ES-I3 (cell line): ENCODE data around the gene OLFM1.

ENCODE experiments used
- H3K36me3 ChIP-seq: 2 replicates; pipeline ENCODE4 v1.6.1; 2013; ENCODE audit warnings: mild to moderate bottlenecking, low read length, control low read depth, moderate library complexity; ENCODE audit not compliant: insufficient read depth
- H3K4me1 ChIP-seq: 2 replicates; pipeline ENCODE4 v1.6.1; 2013; ENCODE audit warnings: mild to moderate bottlenecking, control low read depth, low read length; ENCODE audit not compliant: insufficient read depth
- H3K9ac ChIP-seq: 2 replicates; pipeline ENCODE4 v1.6.1; 2013; ENCODE audit warnings: low read depth, mild to moderate bottlenecking, low read length, moderate library complexity
- H3K9me3 ChIP-seq: 2 replicates; pipeline ENCODE4 v1.6.1; 2013; ENCODE audit warnings: mild to moderate bottlenecking, low read length, moderate library complexity; ENCODE audit not compliant: control insufficient read depth, insufficient read depth

Gene OLFM1

DNA sequence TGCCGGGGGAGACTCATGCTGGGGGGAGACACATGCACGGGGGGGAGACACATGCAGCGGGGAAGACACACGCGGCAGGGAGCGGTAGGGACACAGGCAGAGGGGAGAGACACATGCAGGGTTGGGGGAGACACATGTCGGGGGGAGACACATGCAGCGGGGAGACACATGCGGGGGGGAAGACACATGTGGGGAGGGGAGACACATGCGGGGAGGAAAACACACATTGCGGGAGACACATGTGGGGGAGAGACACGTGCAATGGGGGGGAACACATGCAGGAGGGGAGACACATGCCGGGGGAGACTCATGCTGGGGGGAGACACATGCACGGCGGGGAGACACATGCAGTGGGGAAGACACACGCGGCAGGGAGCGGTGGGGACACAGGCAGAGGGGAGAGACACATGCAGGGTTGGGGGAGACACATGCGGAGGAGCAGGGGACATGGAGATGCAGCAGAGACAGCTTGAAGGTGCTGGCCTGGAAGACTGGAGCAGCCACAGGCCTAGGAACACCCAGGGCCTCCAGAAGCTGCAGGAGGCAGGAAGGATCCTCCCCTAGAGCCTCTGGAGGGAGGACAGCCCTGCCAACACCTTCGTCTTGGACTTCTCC is 20.3 kb upstream of the OLFM1 start:
- Histone ChIP-seq H3K4me1 (no peaks in the 10 kb centered on the region), H3K9ac (no peak overlapping the region)

DNA sequence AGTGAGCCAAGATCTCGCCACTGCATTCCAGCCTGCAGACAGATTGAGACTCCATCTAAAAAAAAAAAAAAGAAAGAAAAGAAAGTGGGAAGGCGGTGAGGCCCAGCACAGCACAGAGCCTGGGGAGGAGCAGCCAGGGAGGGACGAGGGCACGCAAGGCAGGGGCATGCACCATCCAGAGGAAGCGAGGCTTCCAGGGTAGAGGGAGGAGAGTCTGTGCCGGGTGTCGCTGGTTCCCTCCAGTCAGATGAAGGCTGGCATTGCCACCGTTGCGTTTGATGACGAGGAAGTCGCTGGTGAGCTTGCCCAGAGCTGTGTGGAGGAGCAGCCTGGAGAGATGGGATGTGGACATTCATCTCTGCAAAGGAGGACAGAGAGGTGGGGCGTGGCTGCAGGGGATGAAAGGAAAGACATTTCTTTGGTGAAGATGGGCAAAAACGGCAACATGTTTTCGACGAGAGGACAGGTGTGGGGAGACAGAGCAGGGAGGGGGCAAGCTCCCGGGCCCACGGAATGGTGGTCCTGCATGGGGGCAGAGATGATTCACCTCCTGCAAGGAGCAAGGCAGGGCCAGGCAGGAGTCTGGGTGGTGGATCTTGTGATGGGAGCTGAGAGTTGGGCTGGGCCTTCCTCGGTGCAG is 18.6 kb upstream of the OLFM1 start:
- Histone ChIP-seq H3K36me3 (no peaks in the 10 kb centered on the region), H3K9ac (no peak overlapping the region), H3K4me1 (no peaks in the 10 kb centered on the region), H3K9me3 (no peaks in the 10 kb centered on the region)

More for the DNA sequence above, 20.3 kb upstream of the OLFM1 start:
- Histone ChIP-seq H3K36me3 (no peaks in the 10 kb centered on the region), H3K9me3 (no peaks in the 10 kb centered on the region; the same call in 1 of the 2 replicates)

DNA sequence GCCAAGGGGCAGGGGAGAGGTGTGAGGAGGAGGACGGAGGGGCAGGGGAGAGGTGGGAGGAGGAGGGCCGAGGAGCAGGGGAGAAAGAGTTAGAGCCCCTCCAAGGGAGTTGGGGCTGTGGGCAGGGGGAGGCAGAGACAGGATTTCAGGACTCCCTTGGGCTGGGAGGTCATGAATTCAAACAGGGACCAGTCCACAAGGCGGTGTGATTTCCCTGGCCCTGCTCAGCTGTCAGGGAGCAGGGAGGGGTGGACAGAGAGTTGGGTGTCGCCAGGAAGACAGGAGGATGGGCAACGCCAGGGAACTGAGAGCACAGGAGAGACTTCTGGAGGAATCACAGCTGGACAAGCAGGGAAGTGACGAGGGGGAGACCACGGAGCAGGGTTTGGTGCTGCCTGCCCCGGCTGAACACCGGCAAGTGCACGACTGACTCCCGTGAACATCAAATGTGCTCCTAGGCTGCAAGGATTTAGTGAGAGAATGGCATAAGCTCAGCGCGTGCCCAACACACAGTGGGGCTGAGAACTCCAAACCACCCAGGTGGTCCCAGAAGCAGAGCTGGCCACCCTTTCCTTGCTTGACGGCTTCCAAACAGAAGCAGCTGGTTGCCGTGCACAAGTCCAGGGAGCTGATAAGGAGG is 17.8 kb upstream of the OLFM1 start:
- Histone ChIP-seq H3K9me3 (no peaks in the 10 kb centered on the region), H3K4me1 (no peaks in the 10 kb centered on the region), H3K9ac (no peak overlapping the region), H3K36me3 (no peaks in the 10 kb centered on the region)

DNA sequence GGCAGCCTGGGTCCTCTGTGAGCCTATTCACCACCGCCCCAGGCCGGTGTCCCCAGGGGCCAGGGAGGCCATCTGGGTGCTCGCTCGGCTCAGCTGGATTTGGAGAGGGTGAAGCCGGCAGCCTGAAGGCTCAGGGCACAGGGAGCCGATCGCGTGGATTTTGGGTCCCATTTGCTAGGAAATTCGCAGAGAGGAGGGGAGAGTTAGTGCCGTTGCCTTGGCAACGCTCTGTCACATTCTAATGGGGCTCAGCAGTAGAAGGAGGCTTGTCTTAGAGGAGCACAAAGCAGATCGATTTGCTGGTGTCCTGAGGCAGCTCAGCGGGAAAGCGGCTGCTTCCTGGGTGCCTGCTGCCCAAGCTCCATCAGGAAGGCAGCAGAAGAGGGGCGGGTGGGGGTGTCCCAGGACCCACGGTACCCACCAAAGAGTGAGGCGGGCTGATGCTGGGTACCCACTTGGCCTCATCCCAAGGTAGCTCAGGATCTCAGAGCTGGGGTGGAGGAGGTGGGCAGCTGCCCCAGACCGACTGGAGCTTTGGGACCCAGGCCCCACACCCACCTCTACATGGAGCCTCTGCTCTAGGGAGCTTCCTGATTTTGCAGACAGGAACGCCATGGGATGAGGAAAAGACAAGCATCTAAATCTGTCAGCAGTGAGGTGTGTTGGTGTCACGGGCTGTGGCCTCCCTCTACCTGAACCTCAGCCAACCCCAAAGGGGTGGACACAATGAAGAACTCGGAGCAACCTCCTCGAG is 17.1 kb upstream of the OLFM1 start:
- Histone ChIP-seq H3K4me1 (no peaks in the 10 kb centered on the region), H3K9me3 (no peaks in the 10 kb centered on the region), H3K36me3 (no peaks in the 10 kb centered on the region), H3K9ac (no peak overlapping the region)

DNA sequence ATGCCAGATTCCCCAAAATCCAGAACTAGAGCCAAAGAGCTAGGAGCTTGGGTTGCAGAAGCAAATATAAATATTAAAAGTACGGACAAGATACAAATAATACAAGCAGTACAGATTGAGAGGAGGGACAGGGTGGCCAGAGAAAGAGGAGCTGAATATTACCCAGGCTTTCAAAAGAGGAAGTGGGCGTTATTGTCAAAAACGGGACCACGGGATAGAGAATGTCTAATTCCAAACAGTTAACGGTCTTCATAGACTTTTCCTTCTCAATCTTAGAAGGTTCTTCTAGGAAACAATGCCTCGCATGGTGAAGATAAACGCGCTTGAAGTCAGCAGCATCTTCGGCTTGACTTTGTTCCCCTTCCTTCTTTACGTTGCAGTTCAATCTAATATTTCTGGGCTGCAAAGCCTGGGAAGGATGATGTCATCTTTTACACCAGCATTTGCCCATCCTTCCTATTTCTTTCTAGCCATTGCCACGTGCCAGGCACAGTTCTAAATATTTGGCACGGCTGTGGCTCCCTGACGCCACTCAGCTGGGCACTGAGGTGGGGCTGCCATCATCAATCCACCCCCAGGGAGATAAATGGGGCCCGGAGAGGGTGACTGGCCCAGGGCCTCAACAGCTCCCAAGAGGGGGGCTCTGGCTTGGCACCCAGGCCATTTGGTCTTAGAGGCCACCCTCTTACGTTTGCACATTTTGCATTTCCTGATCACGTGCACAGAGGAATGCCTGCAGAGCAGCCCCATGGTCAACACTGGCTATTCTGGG is 16.3 kb upstream of the OLFM1 start:
- no peaks in the 10 kb centered on the region for H3K9me3 ChIP-seq
- no peak overlapping the region for H3K9ac ChIP-seq
- H3K4me1 ChIP-seq, result no peaks in the 10 kb centered on the region
- no peaks in the 10 kb centered on the region for H3K36me3 ChIP-seq

DNA sequence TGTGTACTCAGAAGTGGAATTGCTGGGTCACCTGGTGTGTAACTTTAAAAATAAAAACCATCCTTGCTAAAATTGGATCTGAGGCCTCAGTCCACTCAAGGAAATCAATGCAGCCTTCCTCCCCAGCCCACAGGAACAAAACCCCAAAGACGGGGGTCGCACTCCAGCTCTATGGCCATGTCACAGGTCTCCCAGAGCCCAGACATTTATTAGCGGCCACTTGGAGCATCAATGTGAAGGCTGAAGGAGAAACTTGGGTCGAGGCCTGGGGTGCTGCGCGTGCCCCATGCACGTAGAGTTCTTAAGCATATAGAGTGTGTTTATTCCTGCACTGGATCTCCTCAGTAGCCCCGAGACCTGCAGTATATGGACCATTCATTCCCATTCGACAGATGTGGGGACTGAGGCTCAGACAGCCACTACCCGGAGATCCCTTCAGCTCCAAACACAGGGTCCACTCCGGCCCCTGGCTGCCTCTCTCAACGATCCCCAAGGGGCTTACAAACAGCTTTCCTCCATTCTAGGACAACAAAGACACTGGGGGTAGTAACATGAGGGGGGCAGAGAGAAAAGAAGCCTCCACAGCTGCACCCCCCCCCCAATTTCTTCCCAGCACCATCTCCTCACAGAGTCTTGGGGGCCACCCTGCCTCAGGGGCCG is 14.3 kb upstream of the OLFM1 start:
- Histone ChIP-seq H3K4me1 (no peaks in the 10 kb centered on the region), H3K9me3 (no peaks in the 10 kb centered on the region), H3K9ac (no peak overlapping the region), H3K36me3 (no peaks in the 10 kb centered on the region)

DNA sequence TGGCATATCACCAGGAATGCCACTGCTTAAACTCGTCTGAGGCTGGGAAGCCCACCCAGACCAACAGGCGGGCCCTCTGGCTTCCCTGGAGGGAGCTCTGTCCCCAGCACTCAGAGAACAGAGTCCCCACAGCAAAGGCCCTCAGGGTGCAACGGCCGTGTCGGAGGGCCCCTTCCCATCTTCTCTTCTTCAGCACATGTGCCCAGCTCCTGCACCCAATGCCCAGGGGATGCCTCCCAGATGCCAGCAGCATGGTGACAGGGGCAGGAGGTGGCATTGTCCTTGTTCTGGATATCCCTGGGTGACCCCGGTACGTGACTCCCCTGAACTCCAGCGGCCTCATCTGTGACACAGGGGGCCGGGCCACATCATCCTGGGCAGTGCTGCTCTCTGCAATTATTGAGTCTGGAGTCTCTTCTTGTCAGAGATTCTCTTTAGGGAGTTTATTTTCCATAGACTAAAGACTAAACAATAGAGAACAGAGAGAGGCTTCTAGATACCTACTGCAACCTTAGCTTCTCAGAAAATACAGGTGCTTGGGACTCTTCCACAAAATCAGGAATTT is 13.6 kb upstream of the OLFM1 start:
- Histone ChIP-seq H3K4me1 (no peaks in the 10 kb centered on the region), H3K36me3 (no peaks in the 10 kb centered on the region), H3K9me3 (no peaks in the 10 kb centered on the region), H3K9ac (no peak overlapping the region)

DNA sequence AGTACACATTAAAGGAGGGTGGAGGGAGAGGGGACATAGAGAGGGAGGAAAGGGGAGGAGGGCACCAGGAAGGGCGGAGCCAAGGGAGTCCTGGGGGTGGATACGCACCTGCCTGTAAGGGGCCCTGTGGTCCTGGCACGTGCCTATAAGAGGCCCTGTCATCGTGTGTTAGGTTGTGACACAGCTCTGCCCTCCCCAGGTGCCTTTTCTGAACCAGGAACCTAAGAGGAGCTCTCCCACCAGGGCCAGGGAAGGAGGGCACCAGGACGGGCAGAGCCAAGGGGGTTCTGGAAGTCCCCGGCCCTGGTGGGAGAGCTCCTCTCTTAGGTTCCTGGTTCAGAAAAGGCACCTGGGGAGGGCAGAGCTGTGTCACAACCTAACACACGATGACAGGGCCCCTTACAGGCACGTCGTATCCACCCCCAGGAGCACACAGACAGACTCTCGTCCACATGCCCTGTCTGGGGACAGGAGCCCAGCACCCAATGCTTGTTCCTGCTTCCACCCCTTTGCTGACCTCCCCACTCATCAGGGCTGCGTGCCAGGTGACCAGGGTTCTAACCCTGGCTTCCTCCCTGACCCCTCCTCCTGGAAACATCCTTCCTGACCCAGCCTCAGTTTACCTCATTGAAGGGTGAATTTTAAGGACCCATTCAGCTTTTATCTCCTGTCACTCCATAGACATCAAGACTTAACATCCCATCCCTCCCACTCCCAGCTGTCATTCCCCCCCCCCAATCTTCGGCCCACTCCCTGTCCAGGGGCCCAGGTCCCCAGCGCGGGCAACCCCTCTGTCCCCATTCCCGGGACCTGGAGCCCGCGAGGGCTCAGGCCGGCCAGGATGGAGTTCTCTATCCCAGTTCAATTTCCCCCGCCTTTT is 12.9 kb upstream of the OLFM1 start:
- no peaks in the 10 kb centered on the region for H3K4me1 ChIP-seq
- no peaks in the 10 kb centered on the region for H3K9me3 ChIP-seq
- peak overlapping the region; percentile 66; the same call in 1 of the 2 replicates for H3K9ac ChIP-seq
- no peaks in the 10 kb centered on the region for H3K36me3 ChIP-seq

DNA sequence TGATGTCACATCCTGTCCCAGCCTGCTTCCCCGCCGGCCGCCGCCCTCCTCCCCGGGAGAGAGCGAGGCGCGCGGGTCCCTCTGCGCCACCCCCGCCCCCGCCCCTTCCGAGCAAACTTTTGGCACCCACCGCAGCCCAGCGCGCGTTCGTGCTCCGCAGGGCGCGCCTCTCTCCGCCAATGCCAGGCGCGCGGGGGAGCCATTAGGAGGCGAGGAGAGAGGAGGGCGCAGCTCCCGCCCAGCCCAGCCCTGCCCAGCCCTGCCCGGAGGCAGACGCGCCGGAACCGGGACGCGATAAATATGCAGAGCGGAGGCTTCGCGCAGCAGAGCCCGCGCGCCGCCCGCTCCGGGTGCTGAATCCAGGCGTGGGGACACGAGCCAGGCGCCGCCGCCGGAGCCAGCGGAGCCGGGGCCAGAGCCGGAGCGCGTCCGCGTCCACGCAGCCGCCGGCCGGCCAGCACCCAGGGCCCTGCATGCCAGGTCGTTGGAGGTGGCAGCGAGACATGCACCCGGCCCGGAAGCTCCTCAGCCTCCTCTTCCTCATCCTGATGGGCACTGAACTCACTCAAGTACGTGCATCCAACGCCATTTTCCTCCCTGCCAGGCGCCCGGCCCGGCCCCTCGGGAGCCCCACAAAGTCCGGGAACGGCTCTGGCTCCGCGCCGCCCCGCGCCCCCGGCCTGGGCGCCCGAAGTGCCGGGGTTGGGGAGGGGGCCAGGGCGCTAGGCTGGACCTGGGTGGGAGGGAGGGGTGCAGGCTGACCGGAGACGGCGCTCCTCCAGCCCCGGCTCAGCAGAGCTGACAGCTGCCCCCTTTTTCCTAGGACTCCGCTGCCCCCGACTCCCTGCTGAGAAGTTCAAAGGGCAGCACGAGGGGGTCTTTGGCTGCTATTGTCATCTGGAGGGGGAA is 12.0 kb upstream of the OLFM1 start:
- no peaks in the 10 kb centered on the region for H3K36me3 ChIP-seq
- peak overlapping the region; percentile 66; the same call in 1 of the 2 replicates for H3K9ac ChIP-seq
- H3K4me1 ChIP-seq, result no peaks in the 10 kb centered on the region
- H3K9me3 ChIP-seq, result no peaks in the 10 kb centered on the region

DNA sequence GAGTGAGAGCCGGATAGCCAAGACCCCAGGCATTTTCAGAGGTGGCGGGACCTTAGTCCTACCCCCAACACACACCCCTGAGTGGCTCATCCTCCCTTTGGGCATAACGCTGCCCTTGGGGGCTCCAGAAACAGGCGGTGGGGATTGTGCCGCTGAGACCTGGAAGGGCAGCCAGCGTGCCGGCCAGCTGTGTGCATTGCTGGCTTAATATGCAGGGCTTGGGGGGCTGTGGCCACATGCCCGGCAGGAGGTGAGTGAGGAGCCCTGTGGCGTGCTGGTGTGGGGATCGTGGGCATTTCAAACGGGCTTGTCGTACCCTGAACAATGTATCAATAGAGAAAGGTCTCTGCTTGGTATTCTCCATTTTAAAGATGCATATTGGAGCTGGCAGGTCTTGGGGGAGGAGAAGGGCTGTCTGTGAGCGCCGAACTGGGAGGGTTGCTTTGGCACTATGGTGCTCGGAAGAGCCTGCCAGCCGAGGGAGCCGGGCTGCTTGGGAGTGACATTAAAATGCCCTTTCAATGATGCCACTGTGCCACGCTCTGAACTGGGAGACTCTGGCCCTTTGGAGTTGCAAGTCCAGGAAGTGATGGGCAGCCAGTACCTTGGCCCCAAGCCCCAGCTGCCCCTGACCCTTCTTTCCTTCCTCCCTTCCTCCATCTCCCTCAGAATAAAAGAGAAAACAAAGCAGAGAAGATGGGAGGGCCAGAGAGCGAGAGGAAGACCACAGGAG is 11.2 kb upstream of the OLFM1 start:
- Histone ChIP-seq H3K36me3 (no peaks in the 10 kb centered on the region), H3K9ac (no peak overlapping the region; the same call in 1 of the 2 replicates), H3K9me3 (no peaks in the 10 kb centered on the region), H3K4me1 (no peaks in the 10 kb centered on the region)

DNA sequence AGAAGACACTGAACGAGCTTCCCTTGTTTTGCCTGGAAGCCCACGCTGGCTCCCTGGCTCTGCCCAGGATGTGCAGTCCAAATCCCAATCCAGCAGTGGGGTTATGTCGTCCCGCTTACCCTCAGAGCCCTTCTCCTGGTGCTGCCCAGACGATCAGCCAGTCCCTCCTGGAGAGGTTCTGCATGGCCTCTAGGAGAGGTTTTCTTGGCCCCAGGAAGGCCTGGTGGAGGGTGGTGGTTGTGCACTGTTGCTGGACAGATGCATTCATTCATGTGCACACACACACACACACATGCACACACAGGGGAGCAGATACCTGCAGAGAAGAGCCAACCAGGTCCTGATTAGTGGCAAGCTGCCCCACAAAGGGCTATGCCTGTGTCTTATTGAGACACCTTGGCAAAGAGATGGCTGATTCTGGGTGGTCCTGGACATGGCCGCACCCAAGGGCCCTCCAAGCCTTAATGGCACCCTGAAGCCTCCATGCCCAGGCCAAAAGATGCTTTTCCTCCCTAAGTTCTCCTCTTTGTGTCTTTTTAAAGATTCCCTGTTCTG is 10.5 kb upstream of the OLFM1 start:
- H3K9me3 ChIP-seq, result no peaks in the 10 kb centered on the region
- H3K36me3 ChIP-seq, result no peaks in the 10 kb centered on the region
- no peak overlapping the region for H3K9ac ChIP-seq
- no peaks in the 10 kb centered on the region for H3K4me1 ChIP-seq
